ENCODE measurements around the gene MCTP1.

Gene MCTP1

GRCh38 chr5:94810877-94811276 is 474.0 kb downstream of the MCTP1 start:
- H3K4me2 ChIP-seq (ENCODE audit: low read length) = no peak overlapping the region
- H3K9me2 ChIP-seq (replicated peaks; ENCODE audit: control insufficient read depth, low read length) = no peaks in the 10 kb centered on the region
- H3K27me3 ChIP-seq (ENCODE audit: control insufficient read depth, low read length) = peaks cover 8% of the 10 kb centered on the region
- no peaks in the 10 kb centered on the region for H3K4me1 ChIP-seq (ENCODE audit: control insufficient read depth, low read length)
- TF ChIP-seq EZH2phosphoT487 (IDR thresholded peaks at IDR 0.05; ENCODE audit: borderline replicate concordance, low read length) (no peak), CTCF (IDR thresholded peaks at IDR 0.05; ENCODE audit: low read depth, low read length, poor library complexity, severe bottlenecking) (no peak)
- no peaks in the 10 kb centered on the region for H3K79me2 ChIP-seq (ENCODE audit: control insufficient read depth, low read length)
- H3K27ac ChIP-seq (ENCODE audit: low read depth, low read length) = no peak overlapping the region
- no peaks in the 10 kb centered on the region for H3F3A ChIP-seq (ENCODE audit: control insufficient read depth, insufficient read depth)
- no peaks in the 10 kb centered on the region for H4K20me1 ChIP-seq (ENCODE audit: control insufficient read depth, insufficient read depth, low read depth, low read length)
- no peaks in the 10 kb centered on the region for H3K36me3 ChIP-seq (ENCODE audit: control insufficient read depth, low read length)
- no peaks in the 10 kb centered on the region for H3K9me3 ChIP-seq (ENCODE audit: control insufficient read depth, insufficient read depth, low read length)
- H3K4me3 ChIP-seq (ENCODE audit: low read length) = no peak overlapping the region

- Histone ChIP-seq H4K20me1 (ENCODE audit: control insufficient read depth, insufficient read depth, low read depth, low read length) (no peaks in the 10 kb centered on the region), H3K4me3 (ENCODE audit: low read length) (no peak overlapping the region)
These were observed 474.6 kb downstream of the MCTP1 start for GRCh38 chr5:94810281-94810680.

DNA sequence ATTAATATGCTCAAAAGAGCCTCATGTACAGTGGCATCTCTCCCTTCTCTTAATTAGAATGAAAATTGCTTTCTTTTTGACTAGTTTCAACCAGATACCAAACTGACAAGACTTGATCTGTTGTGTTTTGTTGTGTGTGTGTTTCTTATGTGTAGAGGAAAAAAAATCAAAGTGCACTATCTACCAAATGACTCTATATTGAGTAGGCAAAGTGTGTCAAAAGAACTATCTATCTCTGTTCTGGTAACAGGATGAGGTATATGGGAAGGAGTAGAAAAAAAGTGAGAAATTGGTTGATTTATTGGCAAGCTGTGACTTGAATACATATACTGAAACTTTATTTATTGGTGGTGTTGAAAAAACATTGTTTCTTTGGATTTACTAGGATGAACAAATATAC is 476.4 kb downstream of the MCTP1 start:
- no peak overlapping the region for H3K4me3 ChIP-seq (ENCODE audit: low read length)
- no peaks in the 10 kb centered on the region for H3K36me3 ChIP-seq (ENCODE audit: control insufficient read depth, low read length)
- no peak overlapping the region for H3K4me2 ChIP-seq (ENCODE audit: low read length)
- H3K9me2 ChIP-seq (replicated peaks; ENCODE audit: control insufficient read depth, low read length) = no peaks in the 10 kb centered on the region
- H3K9me3 ChIP-seq (ENCODE audit: control insufficient read depth, insufficient read depth, low read length) = no peaks in the 10 kb centered on the region
- no peaks in the 10 kb centered on the region for H3K79me2 ChIP-seq (ENCODE audit: control insufficient read depth, low read length)
- no peaks in the 10 kb centered on the region for H3F3A ChIP-seq (ENCODE audit: control insufficient read depth, insufficient read depth)
- no peaks in the 10 kb centered on the region for H3K4me1 ChIP-seq (ENCODE audit: control insufficient read depth, low read length)
- H4K20me1 ChIP-seq (ENCODE audit: control insufficient read depth, insufficient read depth, low read depth, low read length) = no peaks in the 10 kb centered on the region
- TF ChIP-seq CTCF (IDR thresholded peaks at IDR 0.05; ENCODE audit: low read depth, low read length, poor library complexity, severe bottlenecking) (no peak), EZH2phosphoT487 (IDR thresholded peaks at IDR 0.05; ENCODE audit: borderline replicate concordance, low read length) (no peak)
- no peak overlapping the region for H3K27ac ChIP-seq (ENCODE audit: low read depth, low read length)
- peaks cover 8% of the 10 kb centered on the region for H3K27me3 ChIP-seq (ENCODE audit: control insufficient read depth, low read length)

More at GRCh38 chr5:94810281-94810680, 474.6 kb downstream of the MCTP1 start:
- H3K9me3 ChIP-seq (ENCODE audit: control insufficient read depth, insufficient read depth, low read length) = no peaks in the 10 kb centered on the region
- H3K27me3 ChIP-seq (ENCODE audit: control insufficient read depth, low read length) = peaks cover 8% of the 10 kb centered on the region
- TF ChIP-seq CTCF (IDR thresholded peaks at IDR 0.05; ENCODE audit: low read depth, low read length, poor library complexity, severe bottlenecking) (no peak), EZH2phosphoT487 (IDR thresholded peaks at IDR 0.05; ENCODE audit: borderline replicate concordance, low read length) (no peak)
- H3K4me1 ChIP-seq (ENCODE audit: control insufficient read depth, low read length) = no peaks in the 10 kb centered on the region
- H3K4me2 ChIP-seq (ENCODE audit: low read length) = no peak overlapping the region
- no peaks in the 10 kb centered on the region for H3K9me2 ChIP-seq (replicated peaks; ENCODE audit: control insufficient read depth, low read length)
- no peaks in the 10 kb centered on the region for H3K79me2 ChIP-seq (ENCODE audit: control insufficient read depth, low read length)
- H3K36me3 ChIP-seq (ENCODE audit: control insufficient read depth, low read length) = no peaks in the 10 kb centered on the region
- no peak overlapping the region for H3K27ac ChIP-seq (ENCODE audit: low read depth, low read length)
- H3F3A ChIP-seq (ENCODE audit: control insufficient read depth, insufficient read depth) = no peaks in the 10 kb centered on the region

GRCh38 chr5:94807985-94808384 is 476.9 kb downstream of the MCTP1 start:
- Histone ChIP-seq H3K4me1 (ENCODE audit: control insufficient read depth, low read length) (no peaks in the 10 kb centered on the region), H3F3A (ENCODE audit: control insufficient read depth, insufficient read depth) (no peaks in the 10 kb centered on the region), H3K27me3 (ENCODE audit: control insufficient read depth, low read length) (peaks cover 8% of the 10 kb centered on the region), H3K9me2 (replicated peaks; ENCODE audit: control insufficient read depth, low read length) (no peaks in the 10 kb centered on the region), H3K79me2 (ENCODE audit: control insufficient read depth, low read length) (no peaks in the 10 kb centered on the region), H3K27ac (ENCODE audit: low read depth, low read length) (no peak overlapping the region), H3K36me3 (ENCODE audit: control insufficient read depth, low read length) (no peaks in the 10 kb centered on the region), H3K9me3 (ENCODE audit: control insufficient read depth, insufficient read depth, low read length) (no peaks in the 10 kb centered on the region), H3K4me2 (ENCODE audit: low read length) (no peak overlapping the region), H4K20me1 (ENCODE audit: control insufficient read depth, insufficient read depth, low read depth, low read length) (no peaks in the 10 kb centered on the region), H3K4me3 (ENCODE audit: low read length) (no peak overlapping the region)
- TF ChIP-seq EZH2phosphoT487 (IDR thresholded peaks at IDR 0.05; ENCODE audit: borderline replicate concordance, low read length) (no peak), CTCF (IDR thresholded peaks at IDR 0.05; ENCODE audit: low read depth, low read length, poor library complexity, severe bottlenecking) (no peak)
